ENCODE results near the gene CALR.
A peak's percentile ranks its signal among the peaks of the same experiment; 100 is the strongest.

The CALR gene

DNA sequence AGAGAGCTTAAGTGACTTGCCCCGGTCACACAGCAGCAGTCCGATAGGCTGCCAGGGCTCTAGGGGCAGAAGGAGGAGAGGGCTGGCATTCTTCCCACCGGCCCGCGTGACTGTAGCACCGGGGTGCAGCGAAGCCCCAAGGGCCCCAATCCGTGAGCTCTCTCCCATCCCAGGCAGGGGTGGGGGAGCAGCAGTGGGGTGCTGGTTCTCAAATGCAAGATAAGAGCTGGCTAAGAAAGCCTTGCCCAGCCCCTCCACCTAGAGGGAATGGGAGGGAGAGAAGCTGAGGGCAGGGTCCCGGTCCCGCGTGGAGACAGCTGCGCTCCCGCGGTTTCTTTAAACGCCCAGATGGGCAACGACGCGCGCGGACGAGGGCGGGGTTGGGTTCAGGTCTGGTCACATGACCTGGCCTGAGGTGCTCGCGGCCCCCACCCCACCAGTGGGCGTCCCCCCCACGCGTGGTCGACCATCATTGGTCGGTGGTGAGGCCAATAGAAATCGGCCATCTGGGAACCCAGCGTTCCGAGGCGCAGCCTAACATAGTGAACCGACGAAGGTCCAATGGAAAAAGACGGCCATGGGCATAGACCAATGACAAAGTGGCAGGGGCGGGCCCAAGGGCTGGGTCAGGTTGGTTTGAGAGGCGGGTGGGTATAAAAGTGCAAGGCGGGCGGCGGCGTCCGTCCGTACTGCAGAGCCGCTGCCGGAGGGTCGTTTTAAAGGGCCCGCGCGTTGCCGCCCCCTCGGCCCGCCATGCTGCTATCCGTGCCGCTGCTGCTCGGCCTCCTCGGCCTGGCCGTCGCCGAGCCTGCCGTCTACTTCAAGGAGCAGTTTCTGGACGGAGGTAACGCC lies at the start of gene CALR:
Gene CALR, plus strand, starts transcription at position 683 of the 852 bp plus-strand sequence. Its CDS starts 71 bp downstream, at position 754.
- peak within 1 kb of the TSS; percentile 95 for H3K27ac ChIP-seq
- no peak for TF ChIP-seq ZFX (IDR thresholded peaks at IDR 0.05)
- TF ChIP-seq CTCF (conservative IDR thresholded peaks at IDR 0.05) = no peak

- peak overlapping the region; percentile 66 for H3K27ac ChIP-seq
Observed at GRCh38 chr19:12890299-12890786, 48.1 kb upstream of the CALR start.

- peak within 1 kb of the TSS; percentile 66 for H3K27ac ChIP-seq
- TF ChIP-seq CTCF (conservative IDR thresholded peaks at IDR 0.05) = no peak
- 0 out of 2 replicates have a peak, but pooled peaks have one; percentile 11 for TF ChIP-seq ZFX (IDR thresholded peaks at IDR 0.05)
Observed at GRCh38 chr19:12890787-12891552, 47.4 kb upstream of the CALR start, which contains the start of gene GCDH. GCDH (plus strand) TSS chr19:12891160; CDS start chr19:12891305, 145 bp downstream.

DNA sequence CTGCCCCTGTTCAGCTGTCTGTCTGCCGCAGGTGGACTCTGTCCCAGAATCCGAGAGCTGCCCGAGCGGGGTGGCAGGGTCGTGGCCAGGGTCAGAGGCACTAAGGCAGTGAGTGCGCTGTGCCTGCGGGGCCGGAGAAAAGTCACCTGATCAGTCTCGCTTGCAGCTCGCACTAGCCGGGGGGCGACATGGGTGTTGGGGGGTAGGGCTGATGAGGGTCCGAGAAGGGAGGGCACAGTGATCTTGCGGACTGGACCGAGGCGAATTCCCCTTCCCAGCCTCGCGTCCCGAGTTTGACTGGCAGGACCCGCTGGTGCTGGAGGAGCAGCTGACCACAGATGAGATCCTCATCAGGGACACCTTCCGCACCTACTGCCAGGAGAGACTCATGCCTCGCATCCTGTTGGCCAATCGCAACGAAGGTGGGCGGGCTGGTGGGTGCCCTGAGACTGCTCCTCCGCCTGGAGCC lies 46.8 kb upstream of the CALR start:
- H3K27ac ChIP-seq = peak overlapping the region; percentile 66
- TF ChIP-seq CTCF (conservative IDR thresholded peaks at IDR 0.05) (no peak), ZFX (IDR thresholded peaks at IDR 0.05) (no peak)

DNA sequence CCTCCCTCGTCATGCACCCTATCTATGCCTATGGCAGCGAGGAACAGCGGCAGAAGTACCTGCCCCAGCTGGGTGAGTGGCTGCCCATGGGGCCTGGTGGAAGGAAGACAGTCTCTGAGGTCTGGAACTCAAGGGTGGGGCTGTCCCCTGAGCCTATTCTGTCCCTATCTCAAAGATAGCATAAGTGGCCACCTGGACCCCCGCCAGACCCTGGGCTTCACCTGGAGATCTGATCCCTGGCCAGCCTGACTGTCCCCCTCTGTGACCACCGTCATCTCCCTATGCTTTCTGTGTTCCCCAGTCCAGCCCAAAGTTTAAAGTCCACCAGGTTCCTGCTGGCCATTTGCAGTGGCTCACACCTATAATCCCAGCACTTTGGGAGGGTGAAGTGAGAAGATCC lies 44.8 kb upstream of the CALR start:
- TF ChIP-seq CTCF (conservative IDR thresholded peaks at IDR 0.05) (no peak), ZFX (IDR thresholded peaks at IDR 0.05) (no peak)
- H3K27ac ChIP-seq = no peak overlapping the region

DNA sequence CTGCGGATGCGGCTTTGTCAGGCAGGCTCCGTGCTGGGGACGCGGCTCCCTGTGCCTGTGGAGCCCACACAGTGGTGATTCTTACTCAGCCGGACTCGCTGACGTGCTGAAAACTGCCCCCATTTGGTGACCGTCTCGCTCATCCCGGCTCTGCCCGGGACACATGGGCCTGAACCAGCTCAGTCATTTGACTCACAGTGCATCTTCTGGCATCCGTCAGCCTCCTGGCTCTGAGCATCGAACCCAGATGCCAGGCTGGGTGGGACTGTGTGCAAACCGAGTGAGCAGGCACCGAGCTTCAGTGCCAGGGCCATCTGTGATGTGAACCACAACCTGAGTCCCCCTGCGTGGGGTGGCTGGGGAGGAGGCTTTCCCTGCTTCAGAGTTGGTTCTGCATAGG lies 41.9 kb upstream of the CALR start:
- no peak for TF ChIP-seq ZFX (IDR thresholded peaks at IDR 0.05)
- no peak for TF ChIP-seq CTCF (conservative IDR thresholded peaks at IDR 0.05)
- H3K27ac ChIP-seq = no peak overlapping the region

GRCh38 chr19:12899891-12900518 lies 38.4 kb upstream of the CALR start:
- TF ChIP-seq CTCF (conservative IDR thresholded peaks at IDR 0.05) = no peak
- no peak for TF ChIP-seq ZFX (IDR thresholded peaks at IDR 0.05)
- H3K27ac ChIP-seq = no peak overlapping the region

All from C4-2B (cell line).